LNCAP (cell line): ENCODE results near the gene PTPRM.

Experiments
- CTCF ChIP-seq: fragments of 450-650 bp; IDR thresholded peaks from 2 replicates; pipeline ENCODE4 v1.5.1; 2017; ENCODE audit warnings: mild to moderate bottlenecking

Gene PTPRM

DNA sequence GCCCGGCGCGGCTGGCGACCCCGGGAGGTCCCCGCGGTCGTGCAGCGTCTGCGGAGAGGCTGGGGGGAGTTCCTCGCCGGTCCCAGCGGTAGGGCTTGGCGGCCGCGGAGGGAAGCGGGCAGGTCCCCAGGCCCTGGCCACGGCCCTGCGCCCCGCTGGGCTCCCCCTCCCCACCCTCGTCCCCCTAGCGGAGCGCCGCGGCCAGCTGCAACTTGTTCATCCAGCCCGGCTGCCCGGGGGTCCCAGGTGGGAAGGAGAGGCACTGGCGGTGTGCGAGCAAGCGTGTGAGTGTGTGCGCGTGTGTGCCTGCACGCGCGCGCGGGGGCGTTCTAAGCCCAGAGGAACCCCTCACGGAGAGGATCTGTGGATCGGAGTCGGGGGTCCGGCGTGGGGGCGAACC lies 1.3 kb downstream of the PTPRM start:
- TF ChIP-seq CTCF: 0 out of 2 replicates have a peak, but pooled peaks have one; percentile 38

DNA sequence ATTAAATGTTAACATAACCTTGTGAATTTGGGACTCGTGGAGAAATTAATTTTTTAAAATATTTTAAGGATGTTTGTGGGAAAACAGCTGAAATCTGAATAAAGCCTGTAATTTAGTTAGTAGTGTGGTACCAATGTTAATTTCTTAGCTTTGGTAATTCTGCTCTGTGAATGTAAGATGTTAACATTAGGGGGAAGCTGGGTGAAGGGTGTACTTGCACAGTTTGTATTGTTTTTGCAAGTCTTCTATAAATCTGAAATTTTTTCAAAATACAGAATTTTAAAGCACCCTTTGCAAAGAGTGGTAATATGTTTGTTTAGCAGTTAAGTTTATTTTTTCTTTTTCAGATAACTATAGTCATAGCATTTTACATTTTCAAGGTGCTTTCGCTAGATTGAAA lies 4.5 kb downstream of the PTPRM start:
- TF ChIP-seq CTCF: no peak

DNA sequence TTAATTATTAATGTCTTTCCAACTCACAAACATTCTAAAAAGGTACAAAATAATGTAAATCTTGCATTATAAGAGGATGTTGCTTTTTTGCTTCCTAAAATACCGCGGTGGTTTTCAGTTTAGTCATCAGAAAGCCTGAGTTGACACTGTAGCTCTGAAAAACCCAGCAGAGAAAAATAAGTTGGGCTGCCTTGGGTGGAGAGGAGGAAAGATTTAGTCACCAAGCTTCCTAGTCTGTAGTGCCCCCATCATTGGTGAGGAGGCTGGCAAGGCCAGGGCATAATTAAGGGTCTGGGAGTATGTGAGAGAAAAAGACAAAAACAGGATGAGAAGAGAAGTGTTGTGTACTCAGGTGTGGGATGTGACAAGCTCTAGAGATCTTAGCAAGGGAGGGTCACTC lies 5.7 kb downstream of the PTPRM start:
- no peak for TF ChIP-seq CTCF

DNA sequence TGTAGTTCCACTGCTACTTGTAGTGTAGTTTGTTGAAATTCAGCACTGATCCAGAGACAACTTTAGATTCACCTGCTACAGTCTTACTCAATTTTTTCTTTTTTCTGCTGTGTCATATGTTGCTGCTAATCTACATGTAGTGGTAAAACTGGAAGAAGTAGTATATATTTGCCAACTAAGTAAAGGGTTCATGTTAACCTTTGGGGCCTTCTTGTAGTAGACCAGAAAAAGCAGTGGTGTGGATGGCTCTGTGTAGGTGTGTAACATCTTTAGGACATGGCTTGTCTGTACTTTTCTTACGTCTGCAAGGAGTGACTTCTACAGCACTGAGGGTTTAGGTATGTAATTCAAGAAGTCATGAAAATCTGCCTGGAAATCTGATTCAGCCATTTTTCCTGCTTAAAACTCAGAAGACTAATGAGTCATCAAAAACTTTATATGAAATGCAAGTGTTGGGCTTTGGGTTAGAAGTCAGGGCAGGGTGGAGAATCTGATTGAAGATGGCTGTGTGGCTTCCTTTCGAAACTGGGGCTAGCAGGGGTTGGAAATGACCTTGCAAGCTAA lies 8.4 kb downstream of the PTPRM start:
- TF ChIP-seq CTCF: no peak

- no peak for TF ChIP-seq CTCF
Measured at GRCh38 chr18:7576077-7576476, 9.0 kb downstream of the PTPRM start.

- TF ChIP-seq CTCF: no peak
Measured at GRCh38 chr18:7576685-7577084, 9.6 kb downstream of the PTPRM start.

- TF ChIP-seq CTCF: no peak
Measured at GRCh38 chr18:7577706-7578105, 10.6 kb downstream of the PTPRM start.

GRCh38 chr18:7579176-7579917 lies 12.2 kb downstream of the PTPRM start:
- no peak for TF ChIP-seq CTCF
